ENCODE data around the gene ITPRID1. TPM values are rescaled to one million over a fixed set of nuclear protein-coding genes. Genes with fewer than 3 reads are reported as not detected.

The ITPRID1 gene
- total RNA-seq, 1 donor from 2014 or later = not detected

DNA sequence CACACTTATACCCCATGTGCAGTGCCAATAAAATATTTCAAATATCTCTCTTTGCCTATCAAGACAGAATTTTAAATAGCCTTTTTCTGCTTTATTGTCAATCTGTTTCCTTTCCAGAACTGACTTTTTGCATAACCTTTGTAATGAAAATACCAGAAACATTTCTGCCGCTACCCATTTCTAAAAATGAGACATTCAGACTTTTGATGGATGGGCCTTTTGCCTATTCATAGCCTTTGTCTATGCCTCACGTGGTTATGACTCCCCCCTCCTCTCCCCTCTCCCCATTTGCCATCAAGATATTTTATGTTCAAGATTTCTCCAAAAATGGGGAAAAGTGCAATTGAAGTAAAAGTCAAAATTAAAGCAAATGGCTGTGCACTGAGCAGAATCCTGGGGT is 179.0 kb downstream of the ITPRID1 start:
- DNase-seq (ENCODE audit: extremely low spot score in 2 of 2) = no peak
- intact Hi-C loops (cut with DNase I) = no loop called here
- no peak overlapping the region for H3K4me3 ChIP-seq

DNA sequence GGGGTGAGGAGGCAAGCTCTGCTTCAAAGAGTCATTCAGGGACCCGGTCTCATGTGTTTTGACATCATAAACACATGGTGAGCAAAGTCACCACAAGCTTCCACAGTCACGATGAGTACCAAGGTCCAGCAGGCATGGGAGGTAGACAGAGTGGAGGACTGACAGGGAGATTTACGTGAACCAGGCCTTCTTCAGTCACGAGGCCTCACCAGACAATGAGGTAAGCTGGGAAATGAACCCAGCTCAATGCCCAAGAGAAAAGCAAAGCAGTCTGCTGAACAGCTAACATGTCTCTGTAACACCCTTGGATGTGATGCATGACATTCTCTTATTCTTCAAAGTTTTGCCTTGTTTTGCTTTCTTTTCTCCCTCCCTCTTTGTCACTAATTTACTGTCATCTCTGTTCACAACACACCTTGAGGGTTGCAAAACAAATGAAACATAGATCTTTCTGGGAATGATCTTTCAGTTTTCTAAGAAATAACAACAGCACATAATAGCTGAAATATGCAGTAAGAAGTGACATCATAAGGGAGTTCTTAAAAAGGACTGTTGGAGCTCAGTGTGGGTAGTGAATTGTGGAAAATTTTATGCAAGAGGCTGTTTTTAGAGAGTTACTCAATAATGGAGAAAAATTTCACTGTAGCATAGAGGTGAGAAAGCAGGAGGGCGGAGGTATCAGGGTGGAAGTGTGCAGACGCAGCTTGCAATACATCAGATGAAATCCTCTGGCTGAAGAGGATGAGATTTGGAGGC is 182.1 kb downstream of the ITPRID1 start:
- no peak for DNase-seq (ENCODE audit: extremely low spot score in 2 of 2)
- Histone ChIP-seq H3K36me3 (no peaks in the 10 kb centered on the region), H3K4me1 (no peaks in the 10 kb centered on the region), H3K9me3 (no peaks in the 10 kb centered on the region), H3K27ac (no peak overlapping the region), H3K4me3 (no peak overlapping the region), H3K27me3 (no peaks in the 10 kb centered on the region)
- intact Hi-C loops (cut with DNase I) = no loop called here
- TF ChIP-seq, protein P1, sequence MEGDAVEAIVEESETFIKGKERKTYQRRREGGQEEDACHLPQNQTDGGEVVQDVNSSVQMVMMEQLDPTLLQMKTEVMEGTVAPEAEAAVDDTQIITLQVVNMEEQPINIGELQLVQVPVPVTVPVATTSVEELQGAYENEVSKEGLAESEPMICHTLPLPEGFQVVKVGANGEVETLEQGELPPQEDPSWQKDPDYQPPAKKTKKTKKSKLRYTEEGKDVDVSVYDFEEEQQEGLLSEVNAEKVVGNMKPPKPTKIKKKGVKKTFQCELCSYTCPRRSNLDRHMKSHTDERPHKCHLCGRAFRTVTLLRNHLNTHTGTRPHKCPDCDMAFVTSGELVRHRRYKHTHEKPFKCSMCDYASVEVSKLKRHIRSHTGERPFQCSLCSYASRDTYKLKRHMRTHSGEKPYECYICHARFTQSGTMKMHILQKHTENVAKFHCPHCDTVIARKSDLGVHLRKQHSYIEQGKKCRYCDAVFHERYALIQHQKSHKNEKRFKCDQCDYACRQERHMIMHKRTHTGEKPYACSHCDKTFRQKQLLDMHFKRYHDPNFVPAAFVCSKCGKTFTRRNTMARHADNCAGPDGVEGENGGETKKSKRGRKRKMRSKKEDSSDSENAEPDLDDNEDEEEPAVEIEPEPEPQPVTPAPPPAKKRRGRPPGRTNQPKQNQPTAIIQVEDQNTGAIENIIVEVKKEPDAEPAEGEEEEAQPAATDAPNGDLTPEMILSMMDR (IDR thresholded peaks at IDR 0.05) = no peak
- no peak for TF ChIP-seq POLR2A (IDR thresholded peaks at IDR 0.05)
- no peak for TF ChIP-seq POLR2AphosphoS5 (IDR thresholded peaks at IDR 0.05; ENCODE audit: insufficient read depth in 1 of 2, low read depth in 1 of 2)

More for the DNA sequence above, 179.0 kb downstream of the ITPRID1 start:
- no peak for TF ChIP-seq POLR2A (IDR thresholded peaks at IDR 0.05)
- Histone ChIP-seq H3K9me3 (no peaks in the 10 kb centered on the region), H3K27me3 (no peaks in the 10 kb centered on the region), H3K36me3 (no peaks in the 10 kb centered on the region), H3K27ac (no peak overlapping the region), H3K4me1 (no peaks in the 10 kb centered on the region)

DNA sequence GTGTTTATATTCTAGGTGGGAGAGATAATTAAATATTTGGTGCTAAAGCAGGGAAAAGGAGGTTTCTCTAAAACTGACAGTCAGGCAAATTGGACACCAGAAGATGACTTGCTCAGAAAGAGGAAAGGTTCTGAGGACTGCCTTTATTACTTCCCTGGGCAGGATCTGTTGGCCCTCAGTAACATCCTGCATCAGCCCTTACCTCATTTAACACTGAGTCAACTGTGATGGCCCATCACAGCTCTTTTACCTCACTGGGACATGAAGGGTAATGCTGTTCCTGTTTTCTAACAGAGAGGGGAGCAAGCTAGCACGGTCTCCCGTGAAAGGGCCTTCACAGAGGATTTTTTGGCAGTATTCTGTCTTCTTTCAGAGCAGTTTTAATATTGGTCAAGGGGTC is 185.2 kb downstream of the ITPRID1 start:
- intact Hi-C loops (cut with DNase I) = no loop called here
- Histone ChIP-seq H3K36me3 (no peaks in the 10 kb centered on the region), H3K27ac (no peak overlapping the region), H3K9me3 (no peaks in the 10 kb centered on the region), H3K4me1 (no peaks in the 10 kb centered on the region), H3K4me3 (no peak overlapping the region), H3K27me3 (no peaks in the 10 kb centered on the region)
- TF ChIP-seq, protein P1 (IDR thresholded peaks at IDR 0.05) = no peak
- TF ChIP-seq POLR2AphosphoS5 (IDR thresholded peaks at IDR 0.05; ENCODE audit: insufficient read depth in 1 of 2, low read depth in 1 of 2) (no peak), POLR2A (IDR thresholded peaks at IDR 0.05) (no peak)
- no peak for DNase-seq (ENCODE audit: extremely low spot score in 2 of 2)

DNA sequence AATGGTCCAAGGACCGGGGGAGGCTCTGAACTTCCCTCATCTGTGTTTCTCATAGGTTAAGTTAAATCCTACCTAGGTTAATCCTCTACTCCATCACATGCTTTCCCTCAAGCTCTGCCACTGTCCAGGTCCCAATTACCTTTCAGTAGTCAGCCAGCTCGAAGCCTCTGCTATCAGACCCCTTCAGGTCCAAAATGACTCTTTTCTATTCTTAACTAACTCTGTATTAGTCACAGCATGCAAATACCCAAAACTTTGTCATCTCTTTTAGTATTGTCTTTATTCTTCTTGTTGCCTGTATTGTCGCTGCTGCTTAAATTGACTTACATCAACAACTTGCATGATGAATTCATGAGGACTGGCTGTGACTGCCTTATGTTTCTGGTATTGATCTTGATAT is 188.5 kb downstream of the ITPRID1 start:
- DNase-seq (ENCODE audit: extremely low spot score in 2 of 2) = no peak

DNA sequence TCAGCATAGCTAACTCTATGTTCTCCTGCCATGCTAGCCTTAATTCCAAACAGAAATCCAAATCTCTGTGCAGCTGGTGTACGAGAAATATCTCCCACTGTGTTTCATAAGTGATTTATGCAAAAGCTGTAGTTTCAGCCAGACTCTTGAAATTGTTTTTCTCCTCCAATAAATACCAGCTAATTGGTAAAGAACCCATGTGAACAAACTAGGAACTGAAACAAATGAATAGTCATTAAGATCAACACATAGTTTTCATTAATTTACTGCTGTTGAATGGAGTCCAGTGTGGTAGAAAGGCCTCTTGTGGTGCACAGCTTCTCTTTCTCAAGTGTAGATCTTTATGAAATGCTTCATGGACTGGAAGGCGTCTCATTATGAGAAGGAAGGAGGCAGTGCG is 191.5 kb downstream of the ITPRID1 start:
- no peak for DNase-seq (ENCODE audit: extremely low spot score in 2 of 2)
- no peaks in the 10 kb centered on the region for H3K27me3 ChIP-seq
- no peaks in the 10 kb centered on the region for H3K36me3 ChIP-seq
- TF ChIP-seq POLR2A (IDR thresholded peaks at IDR 0.05) (no peak), POLR2AphosphoS5 (IDR thresholded peaks at IDR 0.05; ENCODE audit: insufficient read depth in 1 of 2, low read depth in 1 of 2) (no peak)
- TF ChIP-seq, protein P1 (IDR thresholded peaks at IDR 0.05) = no peak
- intact Hi-C loops (cut with DNase I) = no loop called here
- H3K4me3 ChIP-seq = no peak overlapping the region
- no peaks in the 10 kb centered on the region for H3K4me1 ChIP-seq
- H3K27ac ChIP-seq = no peak overlapping the region
- no peaks in the 10 kb centered on the region for H3K9me3 ChIP-seq

More for the DNA sequence above, 188.5 kb downstream of the ITPRID1 start:
- H3K36me3 ChIP-seq = no peaks in the 10 kb centered on the region
- intact Hi-C loops (cut with DNase I) = no loop called here
- H3K4me1 ChIP-seq = no peaks in the 10 kb centered on the region
- H3K27me3 ChIP-seq = no peaks in the 10 kb centered on the region
- H3K27ac ChIP-seq = no peak overlapping the region
- TF ChIP-seq POLR2A (IDR thresholded peaks at IDR 0.05) = no peak
- TF ChIP-seq, protein P1 (IDR thresholded peaks at IDR 0.05) = no peak
- TF ChIP-seq POLR2AphosphoS5 (IDR thresholded peaks at IDR 0.05; ENCODE audit: insufficient read depth in 1 of 2, low read depth in 1 of 2) = no peak
- H3K4me3 ChIP-seq = no peak overlapping the region
- H3K9me3 ChIP-seq = no peaks in the 10 kb centered on the region

Measured in vagina (tissue), 2 donors.